A673 (cell line): ENCODE measurements around the gene MPHOSPH9. TPM values are rescaled to one million over a fixed set of nuclear protein-coding genes. Genes with fewer than 3 reads are reported as not detected.

ENCODE experiments used
- BruUV-seq: library from RNA; stranded (reverse); fragments of 400-500 nt; replicated peaks from 2 replicates; lab custom pipeline; 2021; lab: Mats Ljungman, UMichigan
- CTCF ChIA-PET: fragments of 300-600 bp; sonication (Branson Sonifier 250); formaldehyde crosslinking; loops from one replicate; lab custom pipeline; 2022; ENCODE audit warnings: antibody characterized with exemption; lab: Charles Lee
- POLR2A ChIA-PET: fragments of 300-600 bp; sonication (Branson Sonifier 250); formaldehyde crosslinking; loops from one replicate; lab custom pipeline; 2022; ENCODE audit warnings: antibody characterized with exemption; ENCODE audit not compliant: low non-redundant PET; lab: Charles Lee
- DNase-seq: peaks from one replicate; pipeline ENCODE4 v3.0.0-alpha.2; 2015; ENCODE audit warnings: low spot score
- H3K27ac ChIP-seq: fragments of 200-600 bp; sonication (generic); 2 replicates; pipeline ENCODE4 v1.5.1; 2016; ENCODE audit warnings: mixed run types, low read depth, mild to moderate bottlenecking, mixed read lengths, antibody characterized with exemption, low read length; ENCODE audit not compliant: poor library complexity, severe bottlenecking
- H3K27me3 ChIP-seq: fragments of 200-600 bp; sonication (generic); replicated peaks from 2 replicates; pipeline ENCODE4 v1.6.1; 2017; ENCODE audit warnings: mixed run types, low read depth, mild to moderate bottlenecking, mixed read lengths, antibody characterized with exemption, low read length; ENCODE audit not compliant: insufficient read depth, poor library complexity
- H3K36me3 ChIP-seq: fragments of 200-600 bp; sonication (generic); 2 replicates; pipeline ENCODE4 v1.6.1; 2016; ENCODE audit warnings: mixed run types, mild to moderate bottlenecking, mixed read lengths, antibody characterized with exemption, low read length; ENCODE audit not compliant: insufficient read depth, poor library complexity, severe bottlenecking
- H3K4me1 ChIP-seq: fragments of 200-600 bp; sonication (generic); 2 replicates; pipeline ENCODE4 v1.6.1; 2017; ENCODE audit warnings: mixed run types, mild to moderate bottlenecking, mixed read lengths, antibody characterized with exemption, low read length; ENCODE audit not compliant: insufficient read depth, poor library complexity, severe bottlenecking
- H3K4me3 ChIP-seq: fragments of 200-600 bp; sonication (generic); 2 replicates; pipeline ENCODE4 v1.5.1; 2016; ENCODE audit warnings: low read depth, mixed run types, mild to moderate bottlenecking, mixed read lengths, low read length; ENCODE audit not compliant: poor library complexity, severe bottlenecking
- H3K9me3 ChIP-seq: fragments of 200-600 bp; sonication (generic); 2 replicates; pipeline ENCODE4 v1.6.1; 2016; ENCODE audit warnings: mixed run types, low read depth, mild to moderate bottlenecking, mixed read lengths, antibody characterized with exemption, low read length; ENCODE audit not compliant: poor library complexity, severe bottlenecking
- CTCF ChIP-seq: fragments of 300-800, 200-600 bp; sonication (generic); conservative IDR thresholded peaks from 2 replicates; pipeline ENCODE4 v1.5.1; 2017; ENCODE audit warnings: low read depth, mild to moderate bottlenecking, antibody characterized with exemption, low read length, moderate library complexity, mixed read lengths
- EZH2 ChIP-seq: fragments of 200-600 bp; sonication (generic); IDR thresholded peaks from 2 replicates; pipeline ENCODE4 v1.6.1; 2017; ENCODE audit warnings: borderline replicate concordance, low read depth, mild to moderate bottlenecking, mixed read lengths, antibody characterized with exemption, low read length; ENCODE audit not compliant: poor library complexity, severe bottlenecking
- intact Hi-C: fragments of 100-400 bp; cut with micrococcal nuclease; formaldehyde crosslinking; loops from one replicate; pipeline ENCODE4 v1.10.0; 2022; ENCODE audit not compliant: unreplicated experiment
- total RNA-seq: library from RNA; stranded (reverse); gene quantifications from 2 replicates; pipeline ENCODE4 v1.2.3, GENCODE V29; 2021

MPHOSPH9 gene
- total RNA-seq, 1 experiment from 2014 or later, result 80.8 TPM

DNA sequence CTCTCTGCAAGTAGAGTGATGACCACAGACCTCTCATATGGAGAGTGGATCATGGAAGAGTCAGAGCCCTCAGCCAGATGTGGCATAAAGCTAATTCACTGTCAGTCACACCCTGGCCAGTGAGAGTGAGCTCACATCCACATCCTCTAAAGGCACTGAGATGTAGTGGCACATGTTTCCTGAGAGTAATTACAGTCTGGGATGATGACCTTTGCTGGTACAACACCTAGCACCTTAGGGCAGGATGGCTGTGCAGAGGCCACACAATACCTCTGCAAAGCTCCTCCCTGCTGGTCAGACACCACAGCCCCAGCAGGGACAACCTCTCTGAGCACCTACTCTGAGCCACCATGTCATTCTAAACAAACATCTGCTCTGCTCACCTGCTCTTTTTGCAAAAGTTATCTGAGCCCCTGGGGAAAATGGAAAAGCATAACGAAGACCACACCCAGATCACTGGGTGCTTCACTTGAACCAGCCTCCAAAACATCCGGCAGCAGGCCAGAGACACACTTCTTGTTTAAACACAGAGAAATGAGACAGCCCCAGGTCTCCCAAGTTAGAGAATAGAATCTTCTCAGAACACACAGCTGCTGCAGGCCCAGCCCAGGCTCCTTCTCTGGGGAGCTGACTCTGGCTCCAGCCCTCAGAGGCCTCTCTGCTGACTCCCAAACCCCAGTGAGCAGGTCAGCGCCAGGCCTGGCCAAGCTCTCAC, 112.3 kb downstream of the MPHOSPH9 start:
- DNase-seq, result no peak
- TF ChIP-seq CTCF (no peak), EZH2 (no peak)
- H3K27ac ChIP-seq, result no peak overlapping the region
- no peaks in the 10 kb centered on the region for H3K9me3 ChIP-seq
- no peaks in the 10 kb centered on the region for H3K27me3 ChIP-seq
- ChIA-PET POLR2A (no interaction called here), CTCF (interaction anchor here (0.5 kb wide), 1 partner anchor 13 kb away, joined by 3 read pairs; no protein-coding TSS in a partner anchor)
- H3K4me3 ChIP-seq, result no peak overlapping the region
- intact Hi-C loops, result no loop called here
- no TSS peak for BruUV-seq
- H3K36me3 ChIP-seq, result no peaks in the 10 kb centered on the region
- H3K4me1 ChIP-seq, result no peaks in the 10 kb centered on the region

DNA sequence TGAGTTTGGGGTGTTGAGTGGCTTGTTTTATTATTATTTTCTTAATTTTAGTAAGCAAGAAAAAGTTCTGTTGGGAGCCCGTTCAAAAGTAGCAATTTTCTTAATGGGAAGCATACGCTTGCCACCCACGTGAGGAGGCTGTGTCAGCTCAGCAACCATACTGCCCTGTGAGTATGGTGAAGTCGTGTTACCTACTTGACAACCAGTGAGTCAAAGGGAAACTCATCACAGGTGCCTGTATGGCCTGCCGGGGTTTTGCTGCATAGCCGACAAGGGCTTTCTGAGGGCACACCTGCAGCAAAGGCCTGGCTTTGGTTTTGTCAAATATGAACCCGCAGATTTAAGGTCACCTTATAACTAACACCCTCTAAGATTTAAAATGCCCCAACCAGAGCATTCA, 113.1 kb downstream of the MPHOSPH9 start:
- Histone ChIP-seq H3K9me3 (no peaks in the 10 kb centered on the region), H3K27ac (no peak overlapping the region), H3K27me3 (no peaks in the 10 kb centered on the region), H3K4me1 (no peaks in the 10 kb centered on the region), H3K4me3 (no peak overlapping the region), H3K36me3 (no peaks in the 10 kb centered on the region)
- TF ChIP-seq CTCF (no peak), EZH2 (no peak)
- POLR2A ChIA-PET, result no interaction called here
- no TSS peak for BruUV-seq
- no peak for DNase-seq
- intact Hi-C loops, result no loop called here
- CTCF ChIA-PET, result no interaction called here

DNA sequence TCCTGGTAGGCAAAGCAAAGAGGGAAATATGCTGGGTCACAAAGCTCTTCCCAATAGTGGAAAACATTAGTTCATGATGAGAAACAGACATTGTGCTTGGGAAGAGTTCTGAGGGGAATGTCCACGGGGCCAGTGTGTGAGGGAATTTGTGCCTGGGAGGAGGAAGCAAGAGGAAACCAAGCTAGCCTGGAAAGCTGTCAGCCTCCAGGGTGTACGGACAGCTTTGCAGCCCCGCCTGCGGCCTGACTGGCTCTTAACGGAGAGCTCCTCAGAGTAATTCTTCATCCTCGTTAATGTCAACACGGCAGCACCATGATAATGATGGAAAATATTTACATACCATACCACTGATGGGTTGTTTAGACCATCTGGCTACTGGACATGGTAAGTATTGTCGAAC, 114.4 kb downstream of the MPHOSPH9 start:
- no peaks in the 10 kb centered on the region for H3K27me3 ChIP-seq
- no TSS peak for BruUV-seq
- H3K36me3 ChIP-seq, result no peaks in the 10 kb centered on the region
- intact Hi-C loops, result no loop called here
- no peak overlapping the region for H3K4me3 ChIP-seq
- no peak for TF ChIP-seq CTCF
- no peak for TF ChIP-seq EZH2
- ChIA-PET CTCF (no interaction called here), POLR2A (no interaction called here)
- no peak overlapping the region for H3K27ac ChIP-seq
- DNase-seq, result no peak
- H3K9me3 ChIP-seq, result no peaks in the 10 kb centered on the region
- H3K4me1 ChIP-seq, result no peaks in the 10 kb centered on the region
